ENCODE results near the gene MRPL36.
"Not testable (repeated sequence)": the region's sequence is repeated elsewhere in the genome, so short reads cannot be mapped to it uniquely, and the experiment has no call there.

The MRPL36 gene

GRCh38 chr5:1831677-1832313 lies 32.2 kb upstream of the MRPL36 start:
- DNase-seq: no peak

GRCh38 chr5:1831257-1831656 lies 31.6 kb upstream of the MRPL36 start:
- DNase-seq: no peak

- DNase-seq: no peak
Measured at GRCh38 chr5:1830571-1831228, 31.1 kb upstream of the MRPL36 start.

GRCh38 chr5:1827886-1828397 lies 28.3 kb upstream of the MRPL36 start:
- peak in 1 of 4 experiments; percentile 14 for DNase-seq

GRCh38 chr5:1827025-1827885 lies 27.6 kb upstream of the MRPL36 start:
- DNase-seq: no peak

DNA sequence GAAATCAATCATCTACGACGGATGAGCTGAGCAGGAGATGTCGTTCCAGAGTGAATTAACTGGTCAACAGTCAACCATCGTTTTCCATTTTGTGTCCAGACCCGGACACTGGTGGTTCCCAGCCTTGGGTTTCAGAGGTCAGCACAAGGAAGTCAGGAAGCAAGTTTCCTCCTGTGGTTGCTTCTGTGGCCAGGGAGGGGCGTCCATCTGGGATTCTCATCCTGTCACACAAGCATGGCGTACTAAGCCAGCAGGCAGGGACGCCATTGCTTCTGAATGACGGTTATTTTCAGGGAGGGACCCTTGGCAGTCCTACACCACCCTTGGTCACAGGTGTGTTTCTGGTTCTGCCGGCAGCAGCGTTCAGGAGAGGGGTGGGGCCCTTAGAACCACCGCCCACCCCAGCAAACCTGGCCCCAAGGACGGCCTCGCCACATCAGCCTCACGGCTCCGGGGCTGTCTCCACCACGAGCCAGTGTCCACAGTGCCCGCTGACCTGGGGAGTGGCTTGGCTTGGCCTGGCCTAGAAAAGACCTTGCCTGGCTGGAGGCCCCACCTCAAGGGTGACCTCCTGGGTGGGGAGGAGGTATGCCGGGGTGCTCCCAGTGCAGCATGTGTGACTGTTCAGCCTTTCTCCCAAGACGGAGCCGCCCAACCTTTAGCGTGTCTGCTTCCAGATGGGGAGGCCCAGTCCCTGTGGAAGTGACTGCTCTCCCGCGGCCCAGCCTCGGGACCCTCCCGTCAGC lies 26.8 kb upstream of the MRPL36 start:
- no peak for DNase-seq

DNA sequence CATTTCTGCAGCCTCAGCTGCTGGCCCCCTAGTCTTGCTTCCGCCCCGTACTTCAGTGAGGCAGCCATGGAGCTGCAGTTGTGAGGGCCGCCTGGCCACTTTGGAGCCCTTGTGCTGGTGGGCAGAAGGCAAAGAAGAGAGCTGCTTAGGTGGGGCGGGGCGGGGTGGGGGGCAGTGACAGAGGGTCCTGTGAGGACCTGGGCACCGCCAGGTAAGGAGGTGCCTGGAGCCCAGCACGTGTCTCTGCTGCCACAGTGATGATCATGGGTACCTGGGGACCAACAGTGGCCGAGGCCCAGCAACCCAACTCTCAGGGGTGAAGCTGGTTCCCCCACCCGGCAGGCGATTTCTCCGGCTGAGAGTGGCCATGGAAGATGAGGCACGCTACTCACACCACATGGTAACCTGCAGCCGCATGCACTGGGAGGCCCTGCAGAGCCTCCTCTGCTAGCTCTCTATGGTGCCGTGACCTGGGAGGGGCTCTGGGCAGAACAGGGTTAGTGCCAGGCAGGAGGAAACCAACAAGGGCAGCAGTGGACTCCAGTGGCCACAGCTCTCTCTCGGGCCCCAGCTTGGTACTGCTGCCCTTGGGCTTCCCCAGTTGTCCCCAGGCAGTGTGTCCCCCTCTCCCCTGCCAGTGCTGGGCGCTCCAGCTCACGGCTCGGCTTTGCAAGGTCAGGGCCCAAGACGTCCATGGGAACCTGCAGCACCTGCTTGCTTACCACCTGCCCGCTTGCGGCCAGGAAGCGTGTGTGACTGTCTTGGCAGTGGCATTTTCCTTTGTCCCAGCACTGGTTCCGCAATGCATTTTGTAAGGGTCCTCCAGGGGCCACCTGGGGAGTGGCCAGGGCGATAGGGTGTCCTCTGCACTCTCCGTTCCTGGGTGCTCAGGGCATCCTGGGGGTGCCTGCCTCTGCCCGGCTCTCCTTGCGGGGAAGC lies 25.5 kb upstream of the MRPL36 start:
- DNase-seq: no peak

- no peak for DNase-seq
Measured at GRCh38 chr5:1824109-1824821, 24.6 kb upstream of the MRPL36 start.

DNA sequence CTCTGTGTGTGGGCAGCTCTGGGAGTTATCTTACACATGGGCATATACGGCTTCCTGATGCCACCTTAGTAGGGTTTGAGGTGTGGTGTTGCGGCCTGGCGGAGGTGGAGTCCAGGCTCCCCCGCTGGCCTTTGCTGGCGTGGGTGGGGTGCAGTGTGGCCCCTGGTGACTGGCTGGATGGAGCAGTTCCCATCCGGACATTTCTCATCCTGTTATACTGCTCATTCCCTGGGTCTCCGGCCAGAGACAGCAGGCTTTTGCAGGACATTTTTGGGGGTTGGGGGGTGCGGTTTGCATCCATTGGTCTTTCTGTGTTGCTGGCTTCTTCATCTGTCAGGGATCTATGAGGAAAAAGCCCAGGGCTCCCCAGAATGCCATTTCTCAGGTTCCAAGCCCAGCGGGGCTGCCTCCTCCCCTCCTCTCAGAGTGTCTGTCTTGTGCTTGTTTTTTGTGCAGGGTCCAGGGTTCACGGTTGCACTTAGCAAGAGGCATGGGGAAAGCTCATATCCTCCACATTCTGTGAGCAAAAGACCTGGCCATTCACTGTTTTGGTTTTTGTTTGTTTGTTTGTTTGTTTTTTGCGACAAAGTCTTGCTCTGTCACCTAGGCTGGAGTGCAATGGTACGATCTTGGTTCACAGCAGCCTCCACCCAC lies 23.9 kb upstream of the MRPL36 start:
- DNase-seq: no peak

GRCh38 chr5:1821862-1822261 lies 22.2 kb upstream of the MRPL36 start:
- DNase-seq: no peak

DNA sequence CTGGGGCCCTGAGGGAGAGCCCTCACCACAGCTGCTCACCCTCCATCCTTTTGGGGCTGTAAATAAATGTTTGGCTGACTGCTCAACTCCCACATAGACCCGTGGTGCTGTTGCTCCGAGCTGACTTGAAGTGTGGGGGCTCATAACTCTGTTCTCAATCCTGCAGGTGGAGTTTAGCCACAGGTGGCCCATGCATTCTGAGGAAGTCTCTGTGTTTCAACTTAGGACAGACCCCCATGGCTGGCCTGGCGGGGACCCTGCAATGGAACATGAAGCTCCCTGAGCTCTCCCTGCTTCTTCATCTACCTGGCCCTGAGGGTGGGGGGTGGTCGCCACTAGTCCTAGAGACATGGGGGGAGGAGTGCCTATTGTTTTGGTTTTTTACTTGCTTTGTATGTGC lies 21.3 kb upstream of the MRPL36 start:
- DNase-seq: no peak

- no peak for DNase-seq
Measured at GRCh38 chr5:1820381-1820780, 20.7 kb upstream of the MRPL36 start.

DNA sequence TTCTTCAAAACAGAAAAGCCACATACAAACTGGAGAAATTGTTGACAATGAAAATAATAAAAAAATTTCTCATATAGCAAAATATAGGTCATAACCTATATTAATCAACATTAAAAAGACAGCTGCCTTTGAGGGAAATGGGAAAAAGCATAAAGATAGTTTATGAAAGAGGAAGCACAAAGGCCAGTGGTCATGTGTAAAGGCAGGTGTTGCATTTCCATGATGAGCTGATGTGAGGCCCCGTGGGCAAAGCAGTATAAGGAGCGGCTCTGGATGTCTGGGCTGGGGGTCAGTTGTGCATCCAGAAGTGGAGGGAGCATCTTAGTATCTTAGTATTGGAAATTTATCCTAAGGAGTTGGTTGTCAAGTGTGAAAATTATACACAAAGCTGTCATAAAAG lies 19.8 kb upstream of the MRPL36 start:
- no peak for DNase-seq

DNA sequence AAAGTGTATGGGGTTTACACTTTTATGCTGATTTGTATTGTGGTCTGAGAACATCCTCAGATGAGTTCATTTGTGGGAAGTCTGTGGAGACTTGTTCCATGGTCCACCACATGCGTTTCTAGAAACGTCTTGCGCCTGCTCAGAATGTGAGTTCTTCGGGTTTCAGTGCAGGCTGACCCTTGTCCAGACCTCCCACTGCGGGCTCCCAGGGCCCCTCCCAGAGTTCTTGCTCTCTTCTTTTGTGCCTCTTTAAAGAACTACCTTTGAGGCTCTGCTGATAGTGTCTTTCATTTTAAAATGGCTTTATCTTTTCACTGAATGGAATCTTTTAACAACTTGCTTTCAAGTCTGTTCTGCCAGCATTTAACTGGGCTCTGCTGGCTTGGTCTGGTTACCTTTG lies 19.1 kb upstream of the MRPL36 start:
- DNase-seq: no peak

GRCh38 chr5:1817261-1818043 lies 17.8 kb upstream of the MRPL36 start:
- DNase-seq: no peak

GRCh38 chr5:1816495-1817089 lies 17.0 kb upstream of the MRPL36 start:
- not testable (repeated sequence) for DNase-seq

GRCh38 chr5:1815881-1816292 lies 16.2 kb upstream of the MRPL36 start:
- DNase-seq: no peak

- no peak for DNase-seq
Measured at GRCh38 chr5:1815071-1815786, 15.6 kb upstream of the MRPL36 start.
